GM04504 (cell line): Measurements from ENCODE around the gene BAG5.

Experiments
- DNase-seq: peaks from one replicate; pipeline ENCODE4 v3.0.0-alpha.2; 2012; ENCODE audit warnings: low read depth

Gene BAG5

GRCh38 chr14:103563844-103564505, 1.5 kb upstream of the BAG5 start:
- no peak for DNase-seq

- DNase-seq = no peak
These were observed 766 bp upstream of the BAG5 start for GRCh38 chr14:103563226-103563620.

- no peak for DNase-seq
These were observed 353 bp downstream of the BAG5 start for GRCh38 chr14:103562179-103562428.

GRCh38 chr14:103561381-103562178, 877 bp downstream of the BAG5 start:
- DNase-seq = no peak

GRCh38 chr14:103560691-103561090, 1.8 kb downstream of the BAG5 start:
- no peak for DNase-seq

- DNase-seq = no peak
These were observed 2.7 kb downstream of the BAG5 start for GRCh38 chr14:103559766-103560165.

- DNase-seq = no peak
These were observed 4.2 kb downstream of the BAG5 start for GRCh38 chr14:103558071-103558882.

GRCh38 chr14:103556946-103557758, 5.3 kb downstream of the BAG5 start:
- DNase-seq = no peak

- no peak for DNase-seq
These were observed 6.7 kb downstream of the BAG5 start for GRCh38 chr14:103555559-103556337.

- no peak for DNase-seq
These were observed 9.6 kb downstream of the BAG5 start for GRCh38 chr14:103552846-103553210.

GRCh38 chr14:103552011-103552845, 10.2 kb downstream of the BAG5 start:
- DNase-seq = no peak

GRCh38 chr14:103551338-103551762, 11.1 kb downstream of the BAG5 start:
- DNase-seq = no peak

GRCh38 chr14:103550451-103551337, 11.8 kb downstream of the BAG5 start:
- no peak for DNase-seq

- no peak for DNase-seq
These were observed 12.8 kb downstream of the BAG5 start for GRCh38 chr14:103549361-103550311.

- DNase-seq = no peak
These were observed 13.8 kb downstream of the BAG5 start for GRCh38 chr14:103548463-103549351.

- no peak for DNase-seq
These were observed 14.5 kb downstream of the BAG5 start for GRCh38 chr14:103547941-103548462.

- DNase-seq = no peak
These were observed 15.0 kb downstream of the BAG5 start for GRCh38 chr14:103547455-103547940.
